CD4-positive, alpha-beta T cell treated with Interleukin-12 subunit alpha and Interleukin-12 subunit beta, for 1 hour (primary cell): ENCODE data around the gene GPLD1.

Experiments used
- DNase-seq: peaks from one replicate; pipeline ENCODE4 v3.0.0-alpha.2; 2020

GPLD1 gene

GRCh38 chr6:24378473-24379097 is 110.8 kb downstream of the GPLD1 start:
- no peak for DNase-seq
